GM12892 (cell line): ENCODE results near the gene NR2E1.

Experiments
- POLR2A ChIP-seq: IDR thresholded peaks from 2 replicates; pipeline ENCODE4 v1.6.1; 2011; ENCODE audit warnings: low read depth, low read length, control low read depth
- POLR2AphosphoS5 ChIP-seq: IDR thresholded peaks from 2 replicates; pipeline ENCODE4 v1.6.1; 2011; ENCODE audit warnings: low read depth, low read length, control low read depth

DNA sequence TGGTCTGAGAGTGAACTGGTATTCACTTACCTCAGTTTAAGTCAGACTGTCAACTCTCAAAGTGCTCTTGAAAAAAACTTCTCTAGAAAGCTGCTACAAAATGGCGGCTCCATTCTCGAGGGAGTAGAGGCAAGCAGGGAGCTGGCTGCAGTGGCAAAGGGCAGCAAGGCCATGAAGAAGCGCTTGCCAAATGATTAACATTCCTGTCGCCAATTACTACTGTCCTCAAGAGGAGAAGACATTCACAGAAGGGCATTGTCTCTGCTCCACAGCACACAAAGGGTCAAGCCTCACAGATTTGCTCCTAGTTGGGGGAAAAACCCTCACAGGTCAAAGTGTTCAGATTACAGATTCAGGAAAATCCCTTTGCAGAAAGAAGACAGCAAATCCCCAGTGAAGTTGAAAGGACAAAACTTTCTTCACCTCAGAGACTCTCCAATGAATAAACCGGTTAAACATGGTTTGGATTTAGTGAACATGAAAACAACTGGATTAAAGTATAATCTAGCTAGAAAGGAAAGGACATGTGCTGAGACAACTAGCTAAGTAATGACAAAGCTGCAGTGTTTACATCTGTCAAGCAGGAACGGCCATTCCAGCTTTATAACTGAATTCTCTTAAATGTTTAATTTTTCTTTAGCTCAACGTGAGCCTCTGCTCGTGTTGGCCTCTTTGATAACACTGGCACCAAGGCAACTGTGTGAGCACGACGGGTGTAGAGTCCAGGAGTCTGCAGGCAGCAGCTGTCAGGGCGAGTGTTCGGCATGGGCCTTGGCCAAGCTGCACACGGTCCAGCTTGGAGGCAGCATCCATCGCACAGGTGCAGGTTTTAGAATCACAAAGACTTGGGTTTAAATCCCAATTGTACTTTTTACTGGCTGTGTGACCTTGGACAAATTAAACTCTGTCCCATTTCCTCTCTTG lies 37.6 kb downstream of the NR2E1 start:
- TF ChIP-seq POLR2A: no peak
- TF ChIP-seq POLR2AphosphoS5: no peak
